ENCODE data around the gene ERH.

The ERH gene

GRCh38 chr14:69339426-69339825, 58.7 kb downstream of the ERH start:
- no peak for DNase-seq (ENCODE audit: low read depth)
- in situ Hi-C loops (cut with HindIII; ENCODE audit: low sequenced_read_pairs): no loop called here

GRCh38 chr14:69337984-69338383, 60.1 kb downstream of the ERH start:
- no peak for DNase-seq (ENCODE audit: low read depth)

More at GRCh38 chr14:69339426-69339825, 58.7 kb downstream of the ERH start:
- TF ChIP-seq CTCF (IDR thresholded peaks at IDR 0.05; ENCODE audit: low read depth, low read length, missing control alignments): no peak
- H3K4me3 ChIP-seq (ENCODE audit: low read depth, low read length): no peak overlapping the region

GRCh38 chr14:69335371-69335771, 62.7 kb downstream of the ERH start:
- H3K4me3 ChIP-seq (ENCODE audit: low read depth, low read length): no peak overlapping the region
- peak; percentile 78 for DNase-seq (ENCODE audit: low read depth)
- no peak for TF ChIP-seq CTCF (IDR thresholded peaks at IDR 0.05; ENCODE audit: low read depth, low read length, missing control alignments)
- in situ Hi-C loops (cut with HindIII; ENCODE audit: low sequenced_read_pairs): no loop called here

More at GRCh38 chr14:69337984-69338383, 60.1 kb downstream of the ERH start:
- H3K4me3 ChIP-seq (ENCODE audit: low read depth, low read length): no peak overlapping the region
- in situ Hi-C loops (cut with HindIII; ENCODE audit: low sequenced_read_pairs): no loop called here
- TF ChIP-seq CTCF (IDR thresholded peaks at IDR 0.05; ENCODE audit: low read depth, low read length, missing control alignments): no peak

- in situ Hi-C loops (cut with HindIII; ENCODE audit: low sequenced_read_pairs): no loop called here
- DNase-seq (ENCODE audit: low read depth): no peak
- TF ChIP-seq CTCF (IDR thresholded peaks at IDR 0.05; ENCODE audit: low read depth, low read length, missing control alignments): no peak
- H3K4me3 ChIP-seq (ENCODE audit: low read depth, low read length): no peak overlapping the region
Measured at GRCh38 chr14:69334576-69334975, 63.5 kb downstream of the ERH start.

- no peak for DNase-seq (ENCODE audit: low read depth)
- in situ Hi-C loops (cut with HindIII; ENCODE audit: low sequenced_read_pairs): no loop called here
- no peak for TF ChIP-seq CTCF (IDR thresholded peaks at IDR 0.05; ENCODE audit: low read depth, low read length, missing control alignments)
- no peak overlapping the region for H3K4me3 ChIP-seq (ENCODE audit: low read depth, low read length)
Measured at GRCh38 chr14:69333791-69334337, 64.2 kb downstream of the ERH start.

GRCh38 chr14:69332782-69333395, 65.2 kb downstream of the ERH start:
- DNase-seq (ENCODE audit: low read depth): no peak
- TF ChIP-seq CTCF (IDR thresholded peaks at IDR 0.05; ENCODE audit: low read depth, low read length, missing control alignments): no peak
- H3K4me3 ChIP-seq (ENCODE audit: low read depth, low read length): no peak overlapping the region
- in situ Hi-C loops (cut with HindIII; ENCODE audit: low sequenced_read_pairs): no loop called here
